SH-SY5Y (cell line): ENCODE results near the gene FMNL1.

Experiments
- GATA2 ChIP-seq: IDR thresholded peaks from 2 replicates; pipeline ENCODE4 v1.6.1; 2011; ENCODE audit warnings: mild to moderate bottlenecking, low read depth, low read length
- GATA3 ChIP-seq: IDR thresholded peaks from 2 replicates; pipeline ENCODE4 v1.6.1; 2011; ENCODE audit warnings: low read depth, mild to moderate bottlenecking, low read length, moderate library complexity

GRCh38 chr17:45221081-45222013 lies at the start of gene FMNL1:
- TF ChIP-seq GATA2 (no peak), GATA3 (no peak)
